HCT116 (cell line): ENCODE results near the gene NR1D2. TPM values are rescaled to one million over a fixed set of nuclear protein-coding genes. Genes with fewer than 3 reads are reported as not detected.

ENCODE experiments used
- ATAC-seq: fragments of 200-7000 bp; cut with Tn5 transposase; 2 replicates; pipeline ENCODE4 v1.9.1; 2020; ENCODE audit warnings: mild to moderate bottlenecking, moderate library complexity
- BruUV-seq: library from RNA; stranded (reverse); fragments of 400-500 nt; replicated peaks from 2 replicates; lab custom pipeline; 2021; lab: Mats Ljungman, UMichigan
- CTCF ChIA-PET: fragments of 300-600 bp; sonication (Branson Sonifier 250); formaldehyde crosslinking; loops from one replicate; lab custom pipeline; 2021; ENCODE audit warnings: antibody characterized with exemption; lab: Charles Lee
- POLR2A ChIA-PET: fragments of 300-600, 350-600 bp; sonication (Branson Sonifier 250); formaldehyde crosslinking; loops from one replicate; lab custom pipeline; 2021; ENCODE audit warnings: antibody characterized with exemption; lab: Charles Lee
- RAD21 ChIA-PET, 2 experiments: fragments of 300-600 bp; sonication (Branson Sonifier 250); formaldehyde crosslinking; loops; one replicate each; lab custom pipeline; 2023; ENCODE audit warnings: low total read pairs in 2 of 2; ENCODE audit not compliant: uncharacterized antibody in 2 of 2, unreplicated experiment in 2 of 2, low non-redundant PET in 1 of 2; lab: Charles Lee
- DNase-seq: peaks from one replicate; pipeline ENCODE4 v3.0.0-alpha.2; 2010; ENCODE audit warnings: low read depth, low spot score
- H2AFZ ChIP-seq: fragments of 200-600 bp; shearing (Covaris generic), sonication (generic); 2 replicates; pipeline ENCODE4 v1.6.1; 2017; ENCODE audit warnings: low read depth, mixed run types, mixed read lengths, antibody characterized with exemption, low read length; ENCODE audit not compliant: poor library complexity, severe bottlenecking
- H3K27ac ChIP-seq: 2 replicates; pipeline ENCODE4 v1.5.1; 2012; ENCODE audit warnings: low read depth, low read length
- H3K27me3 ChIP-seq: fragments of 200-600 bp; sonication (generic); 2 replicates; pipeline ENCODE4 v1.6.1; 2016; ENCODE audit warnings: mixed run types, low read length, mixed read lengths; ENCODE audit not compliant: insufficient read depth
- H3K36me3 ChIP-seq, 2 experiments: fragments of 200-500 bp in 1 of 2; fragments of 200-600 bp in 1 of 2; sonication (Bioruptor generic) in 1 of 2; sonication (generic) in 1 of 2; 2 replicates each; pipeline versions ENCODE4 v1.5.1 to v1.6.1; 2014 to 2016; ENCODE audit warnings: low read length in 2 of 2, inconsistent platforms in 1 of 2, mixed read lengths in 1 of 2, mixed run types in 1 of 2; ENCODE audit not compliant: insufficient read depth in 2 of 2, control insufficient read depth in 1 of 2
- H3K4me1 ChIP-seq, 2 experiments: fragments of 200-600 bp in 1 of 2; sonication (generic) in 1 of 2; 2 replicates each; pipeline versions ENCODE4 v1.5.1 to v1.6.1; 2012 to 2017; ENCODE audit warnings: low read length in 2 of 2, inconsistent platforms in 1 of 2, mild to moderate bottlenecking in 1 of 2, mixed read lengths in 1 of 2, mixed run types in 1 of 2, moderate library complexity in 1 of 2; ENCODE audit not compliant: insufficient read depth in 2 of 2, control insufficient read depth in 1 of 2
- H3K4me2 ChIP-seq: fragments of 200-600 bp; sonication (generic); 2 replicates; pipeline ENCODE4 v1.6.1; 2017; ENCODE audit warnings: mixed run types, low read length, mixed read lengths
- H3K4me3 ChIP-seq, 2 experiments: fragments of 200-600 bp in 1 of 2; sonication (generic) in 1 of 2; replicated peaks in 1 of 2; 2 replicates each; pipeline ENCODE4 v1.5.1; 2011 to 2016; ENCODE audit warnings: low read length in 2 of 2, control low read depth in 1 of 2, low read depth in 1 of 2, mild to moderate bottlenecking in 1 of 2, mixed read lengths in 1 of 2, mixed run types in 1 of 2
- H3K79me2 ChIP-seq: fragments of 200-600 bp; sonication (generic); 2 replicates; pipeline ENCODE4 v1.6.1; 2017; ENCODE audit warnings: mild to moderate bottlenecking, mixed run types, low read length, moderate library complexity, mixed read lengths; ENCODE audit not compliant: insufficient read depth
- H3K9ac ChIP-seq: fragments of 200-600 bp; sonication (generic); 2 replicates; pipeline ENCODE4 v1.6.1; 2016; ENCODE audit warnings: low read length, mixed read lengths
- H3K9me2 ChIP-seq: fragments of 200-600 bp; sonication (generic), shearing (Covaris generic); 2 replicates; pipeline ENCODE4 v1.6.1; 2017; ENCODE audit warnings: mixed run types, mild to moderate bottlenecking, moderate library complexity; ENCODE audit not compliant: insufficient read depth
- H3K9me3 ChIP-seq, 2 experiments: fragments of 200-500 bp in 1 of 2; fragments of 200-600 bp in 1 of 2; sonication (Bioruptor generic) in 1 of 2; sonication (generic) in 1 of 2; 2 replicates each; pipeline ENCODE4 v1.6.1; 2014 to 2017; ENCODE audit warnings: low read length in 2 of 2, mixed read lengths in 2 of 2, inconsistent platforms in 1 of 2, low read depth in 1 of 2, mild to moderate bottlenecking in 1 of 2, mixed run types in 1 of 2, moderate library complexity in 1 of 2; ENCODE audit not compliant: control insufficient read depth in 1 of 2, insufficient read depth in 1 of 2
- H4K20me1 ChIP-seq: fragments of 200-600 bp; sonication (generic), shearing (Covaris generic); 2 replicates; pipeline ENCODE4 v1.6.1; 2017; ENCODE audit warnings: mixed run types, mild to moderate bottlenecking, moderate library complexity; ENCODE audit not compliant: insufficient read depth
- CEBPB ChIP-seq: IDR thresholded peaks from 2 replicates; pipeline ENCODE4 v1.6.1; 2012; ENCODE audit warnings: low read depth
- EZH2 ChIP-seq: fragments of 200-600 bp; sonication (generic); IDR thresholded peaks from 2 replicates; pipeline ENCODE4 v1.6.1; 2017; ENCODE audit warnings: antibody characterized with exemption, mixed run types
- EZH2phosphoT487 ChIP-seq: fragments of 200-600 bp; IDR thresholded peaks from 2 replicates; pipeline ENCODE4 v1.6.1; 2018; ENCODE audit warnings: antibody characterized with exemption, borderline replicate concordance
- FOSL1 ChIP-seq: IDR thresholded peaks from 2 replicates; pipeline ENCODE4 v1.6.1; 2012; ENCODE audit warnings: low read depth
- JUND ChIP-seq: IDR thresholded peaks from 2 replicates; pipeline ENCODE4 v1.6.1; 2012
- MAX ChIP-seq: IDR thresholded peaks from 2 replicates; pipeline ENCODE4 v1.6.1; 2012
- POLR2A ChIP-seq: IDR thresholded peaks from 2 replicates; pipeline ENCODE4 v1.7.0; 2011; ENCODE audit warnings: borderline replicate concordance; ENCODE audit not compliant: insufficient read depth, insufficient read length; ENCODE audit errors: extremely low read depth
- POLR2AphosphoS5 ChIP-seq: IDR thresholded peaks from 2 replicates; pipeline ENCODE4 v1.6.1; 2011; ENCODE audit warnings: mild to moderate bottlenecking, low read depth, low read length, moderate library complexity
- RAD21 ChIP-seq: IDR thresholded peaks from 2 replicates; pipeline ENCODE4 v1.6.1; 2012; ENCODE audit warnings: low read depth, mild to moderate bottlenecking
- REST ChIP-seq: IDR thresholded peaks from 2 replicates; pipeline ENCODE4 v1.6.1; 2012; ENCODE audit warnings: low read depth
- SP1 ChIP-seq: IDR thresholded peaks from 2 replicates; pipeline ENCODE4 v1.6.1; 2012; ENCODE audit warnings: low read depth
- SRF ChIP-seq: IDR thresholded peaks from 2 replicates; pipeline ENCODE4 v1.6.1; 2012; ENCODE audit warnings: low read depth
- TCF7L2 ChIP-seq: IDR thresholded peaks from 2 replicates; pipeline ENCODE4 v1.7.0; 2011; ENCODE audit warnings: borderline replicate concordance, inconsistent platforms; ENCODE audit not compliant: insufficient read depth, insufficient read length; ENCODE audit errors: extremely low read depth
- YY1 ChIP-seq: IDR thresholded peaks from 2 replicates; pipeline ENCODE4 v1.6.1; 2011; ENCODE audit warnings: low read length, low read depth, moderate library complexity, mild to moderate bottlenecking; ENCODE audit not compliant: insufficient replicate concordance; ENCODE audit errors: extremely low read depth
- ZFX ChIP-seq: fragments of 450-650 bp; IDR thresholded peaks from 2 replicates; pipeline ENCODE4 v1.6.1; 2017
- ZNF274 ChIP-seq: fragments of 200-500 bp; sonication (Bioruptor generic); IDR thresholded peaks from 2 replicates; pipeline ENCODE4 v1.6.1; 2014; ENCODE audit warnings: mild to moderate bottlenecking, low read depth, low read length, inconsistent platforms
- intact Hi-C: fragments of 100-400 bp; cut with micrococcal nuclease; formaldehyde crosslinking; loops from 2 replicates; pipeline ENCODE4 v1.10.0; 2022
- total RNA-seq: library from RNA; stranded (reverse); gene quantifications from one replicate; pipeline ENCODE4 v1.2.1, GENCODE V29; 2021; ENCODE audit not compliant: unreplicated experiment

The NR1D2 gene
- total RNA-seq, 1 experiment from 2014 or later = 60.9 TPM

- DNase-seq (no peak), ATAC-seq (no peak)
- H3K4me3 ChIP-seq = no peak overlapping the region
- H2AFZ ChIP-seq = no peak overlapping the region
- H3K9me2 ChIP-seq = no peaks in the 10 kb centered on the region
- H3K36me3 ChIP-seq = peaks cover 10 to 21% of the 10 kb centered on the region in 2 experiments; a peak in 3 of 4 replicates
- no peak overlapping the region for H3K27ac ChIP-seq
- RAD21 ChIA-PET = no interaction called here
- POLR2A ChIA-PET = interaction anchor here (1.0 kb wide), 1 partner anchor 12 kb away, joined by 3 read pairs; the partner anchor contains the start of genes NKIRAS1 and RPL15
- H3K27me3 ChIP-seq = no peaks in the 10 kb centered on the region
- no TSS peak for BruUV-seq
- H3K9me3 ChIP-seq = no peaks in the 10 kb centered on the region
- no peak overlapping the region for H3K9ac ChIP-seq
- H3K4me1 ChIP-seq = no peaks in the 10 kb centered on the region
- TF ChIP-seq EZH2phosphoT487 = no peak
- TF ChIP-seq POLR2AphosphoS5 = no peak
- no peaks in the 10 kb centered on the region for H4K20me1 ChIP-seq
- H3K4me2 ChIP-seq = no peak overlapping the region
- H3K79me2 ChIP-seq = peaks cover 12% of the 10 kb centered on the region; the same call in 1 of the 2 replicates
- CTCF ChIA-PET = no interaction called here
- intact Hi-C loops = no loop called here
Observed at GRCh38 chr3:23904545-23904944, 40.5 kb upstream of the NR1D2 start.

- ChIA-PET RAD21 (no interaction called here), POLR2A (no interaction called here), CTCF (no interaction called here)
- Histone ChIP-seq H3K79me2 (peaks cover 18% of the 10 kb centered on the region), H3K4me3 (no peak overlapping the region), H3K9me3 (no peaks in the 10 kb centered on the region), H3K27me3 (no peaks in the 10 kb centered on the region), H3K9me2 (no peaks in the 10 kb centered on the region), H3K36me3 (peaks cover 9 to 10% of the 10 kb centered on the region in 2 experiments; a peak in 2 of 4 replicates), H2AFZ (no peak overlapping the region), H3K4me2 (no peak overlapping the region), H4K20me1 (no peaks in the 10 kb centered on the region), H3K9ac (no peak overlapping the region), H3K27ac (no peak overlapping the region), H3K4me1 (no peaks in the 10 kb centered on the region)
- DNase-seq (no peak), ATAC-seq (no peak)
- no TSS peak for BruUV-seq
- intact Hi-C loops = no loop called here
- TF ChIP-seq SP1 (no peak), MAX (no peak), SRF (no peak), RAD21 (no peak), POLR2A (no peak), ZFX (no peak), ZNF274 (no peak), FOSL1 (no peak), EZH2phosphoT487 (no peak), EZH2 (no peak), REST (no peak), TCF7L2 (no peak), JUND (no peak), YY1 (no peak), CEBPB (no peak), POLR2AphosphoS5 (no peak)
Observed at GRCh38 chr3:23909341-23909740, 35.7 kb upstream of the NR1D2 start.
